ENCODE data around the gene SKA2.
"Not testable (repeated sequence)": the region's sequence is repeated elsewhere in the genome, so short reads cannot be mapped to it uniquely, and the experiment has no call there.

The SKA2 gene

DNA sequence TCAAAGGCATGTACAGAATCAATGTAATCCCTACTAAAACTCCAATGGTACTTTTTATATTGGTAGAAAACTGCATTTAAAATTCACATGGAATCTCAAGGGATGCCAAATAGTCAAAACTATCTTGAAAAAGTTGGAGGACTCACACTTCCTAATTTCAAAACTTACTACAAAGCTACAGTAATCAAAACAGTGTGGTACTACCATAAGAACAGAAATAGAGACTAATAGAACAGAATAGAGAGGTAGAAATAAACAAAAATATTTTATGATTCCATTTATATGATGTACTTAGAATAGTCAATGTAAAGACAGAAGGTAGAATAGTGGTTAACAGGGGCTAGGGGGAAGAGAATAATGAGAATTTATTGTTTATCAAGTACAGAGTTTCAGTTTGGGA is 57.1 kb downstream of the SKA2 start:
- no peaks in the 10 kb centered on the region for H3K36me3 ChIP-seq (ENCODE audit: insufficient read depth, low read length)
- no peak overlapping the region for H3K9ac ChIP-seq (ENCODE audit: low read depth, low read length)
- no peaks in the 10 kb centered on the region for H3K4me1 ChIP-seq (ENCODE audit: insufficient read depth, low read length)
- no peaks in the 10 kb centered on the region for H3K9me3 ChIP-seq (ENCODE audit: control insufficient read depth, insufficient read depth, low read length)

DNA sequence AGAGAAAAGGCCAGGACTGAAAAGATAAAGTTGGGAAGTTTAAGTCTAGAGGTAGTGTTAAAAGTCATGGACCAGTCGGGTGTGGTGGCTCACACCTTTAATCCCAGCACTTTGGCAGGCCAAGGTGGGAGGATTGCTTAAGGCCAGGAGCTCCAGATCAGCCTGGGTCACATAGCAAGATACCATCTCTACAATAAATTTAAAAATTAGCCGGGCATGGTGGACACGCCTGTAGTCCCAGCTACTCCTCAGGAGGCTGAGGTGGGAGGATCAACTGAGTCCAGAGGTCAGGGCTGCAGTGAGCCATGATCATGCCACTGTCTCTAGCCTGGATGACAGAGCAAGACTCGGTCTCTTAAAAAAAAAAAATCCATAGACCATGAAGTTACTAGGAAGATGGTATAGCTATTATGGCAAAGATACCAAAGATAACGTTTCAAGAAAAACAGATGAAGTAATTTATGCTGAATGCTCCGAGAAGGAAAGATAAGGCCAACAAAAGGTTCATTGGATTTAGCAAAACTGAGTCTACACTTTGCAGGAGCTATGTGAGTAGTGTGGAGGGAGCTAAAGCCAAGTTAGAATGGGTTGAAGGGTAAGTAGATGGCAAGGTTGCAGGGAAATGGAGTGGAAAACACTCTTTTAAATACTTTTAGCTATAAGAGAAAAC is 60.0 kb downstream of the SKA2 start:
- no peak overlapping the region for H3K9ac ChIP-seq (ENCODE audit: low read depth, low read length)
- H3K36me3 ChIP-seq (ENCODE audit: insufficient read depth, low read length), result no peaks in the 10 kb centered on the region
- H3K9me3 ChIP-seq (ENCODE audit: control insufficient read depth, insufficient read depth, low read length), result no peaks in the 10 kb centered on the region
- no peaks in the 10 kb centered on the region for H3K4me1 ChIP-seq (ENCODE audit: insufficient read depth, low read length)

DNA sequence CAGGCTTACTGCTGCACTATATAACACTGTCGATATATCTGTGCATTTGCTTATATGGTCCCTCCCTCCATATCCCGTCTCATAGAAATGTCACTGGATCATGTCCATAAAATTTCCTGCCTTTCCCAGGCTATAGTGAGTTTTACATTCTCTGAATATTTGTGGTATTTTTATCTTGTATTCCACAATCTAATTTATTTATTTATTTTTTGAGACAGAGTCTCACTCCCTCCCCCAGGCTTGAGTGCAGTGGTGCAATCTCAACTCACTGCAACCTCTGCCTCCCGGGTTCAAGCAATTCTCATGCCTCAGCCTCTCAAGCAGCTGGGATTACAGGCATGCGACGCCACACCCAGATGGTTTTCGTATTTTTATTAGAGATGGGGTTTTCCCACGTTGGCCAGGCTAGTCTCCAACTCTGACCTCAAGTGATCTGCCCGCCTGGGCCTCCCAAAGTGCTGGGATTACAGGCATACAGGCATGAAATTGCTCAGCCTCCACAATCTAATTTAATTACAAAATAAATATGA is 61.2 kb downstream of the SKA2 start:
- Histone ChIP-seq H3K36me3 (ENCODE audit: insufficient read depth, low read length) (peaks cover 4% of the 10 kb centered on the region; the same call in 1 of the 2 replicates), H3K9ac (ENCODE audit: low read depth, low read length) (no peak overlapping the region), H3K4me1 (ENCODE audit: insufficient read depth, low read length) (no peaks in the 10 kb centered on the region), H3K9me3 (ENCODE audit: control insufficient read depth, insufficient read depth, low read length) (no peaks in the 10 kb centered on the region)

DNA sequence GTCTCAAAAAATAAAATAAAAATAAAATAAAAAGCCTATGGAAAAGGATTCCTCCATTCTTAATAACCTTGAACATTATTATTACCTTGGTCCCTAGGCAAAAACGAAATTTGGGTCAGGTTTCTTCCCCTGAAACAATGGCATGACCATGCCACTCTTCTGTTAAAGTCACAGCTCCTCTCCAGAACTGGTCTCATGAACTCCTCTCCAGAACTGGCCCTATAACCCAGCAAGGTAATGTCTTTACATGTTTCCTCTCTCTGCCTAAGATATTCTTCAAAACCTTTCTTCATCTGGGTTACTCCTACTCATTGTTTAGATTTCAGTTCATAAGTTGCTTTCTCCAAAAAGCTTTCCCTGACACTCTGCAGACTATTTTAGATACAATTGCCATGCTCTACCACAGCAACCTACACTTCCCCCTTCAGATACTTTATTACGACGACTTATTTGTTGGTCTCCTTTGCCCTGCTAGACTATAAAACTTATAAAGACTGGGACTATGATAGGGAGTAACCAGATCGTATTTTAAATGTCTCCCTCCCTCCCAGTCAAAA is 61.8 kb downstream of the SKA2 start:
- H3K9me3 ChIP-seq (ENCODE audit: control insufficient read depth, insufficient read depth, low read length), result no peaks in the 10 kb centered on the region
- peaks cover 4% of the 10 kb centered on the region; the same call in 1 of the 2 replicates for H3K36me3 ChIP-seq (ENCODE audit: insufficient read depth, low read length)
- H3K4me1 ChIP-seq (ENCODE audit: insufficient read depth, low read length), result no peaks in the 10 kb centered on the region
- no peak overlapping the region for H3K9ac ChIP-seq (ENCODE audit: low read depth, low read length)

DNA sequence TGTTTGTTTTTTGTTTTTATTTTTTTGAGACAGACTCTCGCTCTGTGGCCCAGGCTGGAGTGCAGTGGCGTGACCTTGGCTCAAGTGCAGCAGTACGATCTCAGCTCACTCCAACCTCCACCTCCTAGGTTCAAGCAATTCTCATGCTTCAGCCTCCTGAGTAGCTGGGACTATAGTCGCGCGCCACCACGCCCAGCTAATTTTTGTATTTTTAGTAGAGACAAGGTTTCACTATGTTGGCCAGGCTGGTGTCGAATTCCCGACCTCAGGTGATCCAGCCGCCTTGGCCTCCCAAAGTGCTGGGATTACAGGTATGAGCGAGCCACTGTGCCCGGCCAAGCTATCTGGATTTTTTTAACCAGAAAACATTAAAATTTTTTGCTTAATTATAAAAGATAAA is 64.4 kb downstream of the SKA2 start:
- H3K36me3 ChIP-seq (ENCODE audit: insufficient read depth, low read length); H3K4me1 ChIP-seq (ENCODE audit: insufficient read depth, low read length); H3K9me3 ChIP-seq (ENCODE audit: control insufficient read depth, insufficient read depth, low read length); H3K9ac ChIP-seq (ENCODE audit: low read depth, low read length): not testable (repeated sequence)

DNA sequence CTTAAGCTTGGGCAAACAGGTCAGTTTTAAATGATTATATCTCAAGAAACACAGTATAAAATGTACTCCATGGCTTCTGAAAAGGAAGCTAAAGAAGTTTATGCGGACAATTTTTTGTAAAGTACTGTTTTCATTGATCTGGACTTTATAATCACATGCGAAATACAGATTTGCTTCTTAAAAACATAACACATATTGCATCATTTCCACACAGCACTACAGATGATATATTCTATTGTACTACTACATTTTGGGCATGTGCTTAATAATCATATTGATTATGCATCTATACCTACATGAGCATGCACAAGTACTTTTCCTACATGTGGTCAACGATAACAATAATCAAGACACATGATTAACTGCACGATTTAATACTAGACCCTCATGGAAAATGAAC is 70.8 kb downstream of the SKA2 start:
- H3K9me3 ChIP-seq (ENCODE audit: control insufficient read depth, insufficient read depth, low read length), result no peaks in the 10 kb centered on the region
- H3K9ac ChIP-seq (ENCODE audit: low read depth, low read length), result no peak overlapping the region
- H3K36me3 ChIP-seq (ENCODE audit: insufficient read depth, low read length), result peaks cover 7% of the 10 kb centered on the region
- no peaks in the 10 kb centered on the region for H3K4me1 ChIP-seq (ENCODE audit: insufficient read depth, low read length)

DNA sequence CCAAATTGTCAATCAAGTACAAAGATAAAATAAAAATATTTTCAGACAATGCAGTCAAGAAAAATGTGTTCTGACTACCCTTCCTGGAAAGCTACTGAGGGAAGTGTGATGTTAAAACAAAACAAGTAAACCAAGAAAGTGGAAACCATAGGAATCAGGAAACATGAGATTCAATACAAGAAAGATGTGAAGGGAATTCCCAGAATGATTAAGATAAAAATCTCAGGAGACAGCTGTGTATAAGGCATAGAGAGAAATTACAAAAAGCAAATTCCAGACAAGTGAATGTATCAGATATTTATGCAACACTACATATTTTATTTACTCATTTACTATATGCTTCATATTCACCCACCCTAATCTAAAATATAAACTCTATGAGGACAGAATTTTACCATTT is 80.5 kb downstream of the SKA2 start:
- H3K9ac ChIP-seq (ENCODE audit: low read depth, low read length), result no peak overlapping the region
- H3K9me3 ChIP-seq (ENCODE audit: control insufficient read depth, insufficient read depth, low read length), result no peaks in the 10 kb centered on the region
- H3K36me3 ChIP-seq (ENCODE audit: insufficient read depth, low read length), result peaks cover 5% of the 10 kb centered on the region; the same call in 1 of the 2 replicates
- no peaks in the 10 kb centered on the region for H3K4me1 ChIP-seq (ENCODE audit: insufficient read depth, low read length)

DNA sequence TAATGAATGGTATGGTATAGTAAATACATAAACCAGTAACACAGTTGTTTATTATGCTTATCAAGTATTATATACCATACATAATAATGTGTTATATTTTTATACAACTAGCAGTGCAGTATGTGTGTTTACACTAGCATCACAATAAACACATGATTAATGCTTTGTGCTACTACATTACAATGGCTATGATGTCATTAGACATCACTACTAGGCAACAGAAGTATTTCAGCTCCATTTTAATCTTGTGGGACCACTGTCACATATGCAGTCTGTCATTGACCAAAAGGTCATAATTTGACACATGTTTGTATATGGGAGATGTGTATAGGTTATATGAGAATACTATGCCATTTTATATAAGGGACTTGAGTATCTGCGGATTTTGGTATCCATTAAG is 81.0 kb downstream of the SKA2 start:
- no peak overlapping the region for H3K9ac ChIP-seq (ENCODE audit: low read depth, low read length)
- H3K4me1 ChIP-seq (ENCODE audit: insufficient read depth, low read length), result no peaks in the 10 kb centered on the region
- H3K36me3 ChIP-seq (ENCODE audit: insufficient read depth, low read length), result peaks cover 6% of the 10 kb centered on the region; the same call in 1 of the 2 replicates
- H3K9me3 ChIP-seq (ENCODE audit: control insufficient read depth, insufficient read depth, low read length), result no peaks in the 10 kb centered on the region

DNA sequence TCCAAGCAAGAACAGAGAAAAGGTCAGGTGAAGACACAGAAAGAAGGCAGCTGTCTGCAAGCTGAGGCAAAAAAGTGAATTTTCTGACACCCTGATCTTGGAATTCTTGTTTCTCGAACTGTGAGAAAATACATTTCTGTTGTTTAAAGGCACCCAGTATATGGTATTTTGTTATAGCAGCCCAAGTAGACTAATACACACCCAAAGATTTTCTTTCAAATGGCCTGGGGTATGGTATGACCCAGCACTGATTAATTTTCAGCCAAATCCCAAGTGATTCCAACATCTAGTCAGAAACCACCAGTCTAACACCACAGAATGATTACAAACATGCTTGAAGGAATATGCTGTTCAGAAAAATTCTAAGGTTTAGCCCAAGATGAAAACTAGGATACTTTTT is 85.1 kb downstream of the SKA2 start:
- Histone ChIP-seq H3K36me3 (ENCODE audit: insufficient read depth, low read length) (peaks cover 10% of the 10 kb centered on the region), H3K4me1 (ENCODE audit: insufficient read depth, low read length) (no peaks in the 10 kb centered on the region), H3K9ac (ENCODE audit: low read depth, low read length) (no peak overlapping the region), H3K9me3 (ENCODE audit: control insufficient read depth, insufficient read depth, low read length) (no peaks in the 10 kb centered on the region)

DNA sequence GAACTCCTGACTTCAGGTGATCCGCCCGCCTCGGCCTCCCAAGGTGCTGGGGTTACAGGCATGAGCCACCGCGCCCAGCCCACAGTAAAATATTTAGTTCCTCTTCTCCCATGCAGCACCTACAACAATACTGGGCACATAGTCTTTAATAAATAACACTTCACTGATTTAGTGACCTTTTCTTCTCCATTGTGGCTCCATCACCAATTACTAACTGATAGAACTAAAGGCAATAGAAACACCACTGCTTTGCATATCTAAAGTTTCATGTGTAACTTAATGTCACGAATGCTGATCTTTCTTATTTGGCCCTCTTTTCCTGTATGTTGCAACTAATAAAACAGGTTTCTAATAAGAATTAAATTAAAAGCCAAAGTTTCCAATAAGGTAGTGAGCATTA is 87.2 kb downstream of the SKA2 start:
- no peak overlapping the region for H3K9ac ChIP-seq (ENCODE audit: low read depth, low read length)
- no peaks in the 10 kb centered on the region for H3K9me3 ChIP-seq (ENCODE audit: control insufficient read depth, insufficient read depth, low read length)
- H3K36me3 ChIP-seq (ENCODE audit: insufficient read depth, low read length), result peaks cover 10% of the 10 kb centered on the region
- H3K4me1 ChIP-seq (ENCODE audit: insufficient read depth, low read length), result no peaks in the 10 kb centered on the region

DNA sequence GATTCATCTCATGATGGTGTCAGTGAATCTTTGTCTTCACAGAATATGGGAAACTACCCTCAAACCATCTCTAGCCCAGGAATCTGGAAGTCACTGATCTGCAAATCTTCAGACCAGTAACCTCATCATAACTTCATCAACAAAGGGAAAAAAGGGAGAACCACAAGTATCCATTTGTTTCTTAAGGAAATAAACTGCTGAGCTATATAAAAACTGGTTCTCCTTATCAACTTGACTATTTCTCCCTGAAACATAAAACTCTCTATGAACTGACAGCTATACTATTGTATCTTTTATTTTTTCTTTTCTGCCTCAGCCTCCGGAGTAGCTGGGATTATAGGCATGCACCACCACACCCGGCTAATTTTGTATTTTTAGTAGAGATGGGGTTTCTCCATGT is 87.6 kb downstream of the SKA2 start:
- Histone ChIP-seq H3K9me3 (ENCODE audit: control insufficient read depth, insufficient read depth, low read length) (no peaks in the 10 kb centered on the region), H3K9ac (ENCODE audit: low read depth, low read length) (no peak overlapping the region)

DNA sequence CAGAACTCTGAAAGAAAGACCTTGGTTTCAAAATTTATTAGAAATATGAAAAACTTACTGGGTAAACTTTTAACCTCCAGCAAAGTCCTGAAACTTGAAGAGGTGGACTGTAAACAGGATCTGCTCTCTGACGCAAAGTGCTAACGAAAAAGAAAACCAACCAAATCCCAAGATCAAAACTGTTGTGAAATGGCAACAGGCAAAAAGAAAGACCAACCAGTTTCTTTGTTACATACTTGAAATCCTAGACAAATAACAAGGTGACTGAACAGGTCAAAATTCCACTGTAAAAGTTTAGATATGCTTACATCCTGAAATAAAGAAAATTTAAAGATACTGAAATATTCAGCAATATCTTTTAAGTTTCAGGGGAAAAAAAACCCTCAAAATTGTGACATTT is 92.5 kb downstream of the SKA2 start:
- Histone ChIP-seq H3K36me3 (ENCODE audit: insufficient read depth, low read length) (peaks cover 15% of the 10 kb centered on the region), H3K9me3 (ENCODE audit: control insufficient read depth, insufficient read depth, low read length) (no peaks in the 10 kb centered on the region), H3K4me1 (ENCODE audit: insufficient read depth, low read length) (no peaks in the 10 kb centered on the region), H3K9ac (ENCODE audit: low read depth, low read length) (no peak overlapping the region)

More for the DNA sequence above, 87.6 kb downstream of the SKA2 start:
- H3K4me1 ChIP-seq (ENCODE audit: insufficient read depth, low read length), result no peaks in the 10 kb centered on the region
- H3K36me3 ChIP-seq (ENCODE audit: insufficient read depth, low read length), result peaks cover 10% of the 10 kb centered on the region
